ENCODE data around the gene PSMB5. TPM values are rescaled to one million over a fixed set of nuclear protein-coding genes. Genes with fewer than 3 reads are reported as not detected.

Gene PSMB5
- total RNA-seq, 1 experiment from 2014 or later: 447 TPM

GRCh38 chr14:22979748-22980392, 54.8 kb downstream of the PSMB5 start:
- in situ Hi-C loops (cut with HindIII; ENCODE audit: low sequenced_read_pairs): loop anchor here (10.0 kb wide), 1 partner anchor 85 kb away; no protein-coding TSS in a partner anchor
- DNase-seq (ENCODE audit: low spot score): no peak

- in situ Hi-C loops (cut with HindIII; ENCODE audit: low sequenced_read_pairs): no loop called here
These were observed 55.6 kb downstream of the PSMB5 start for GRCh38 chr14:22978981-22979671.

GRCh38 chr14:22978487-22978837, 56.2 kb downstream of the PSMB5 start:
- in situ Hi-C loops (cut with HindIII; ENCODE audit: low sequenced_read_pairs): no loop called here
- no peak for DNase-seq (ENCODE audit: low spot score)

More at GRCh38 chr14:22978981-22979671, 55.6 kb downstream of the PSMB5 start:
- DNase-seq (ENCODE audit: low spot score): no peak

- in situ Hi-C loops (cut with HindIII; ENCODE audit: low sequenced_read_pairs): no loop called here
These were observed 56.8 kb downstream of the PSMB5 start for GRCh38 chr14:22977684-22978486.

GRCh38 chr14:22977434-22977683, 57.3 kb downstream of the PSMB5 start:
- in situ Hi-C loops (cut with HindIII; ENCODE audit: low sequenced_read_pairs): no loop called here
- DNase-seq (ENCODE audit: low spot score): no peak

More at GRCh38 chr14:22977684-22978486, 56.8 kb downstream of the PSMB5 start:
- DNase-seq (ENCODE audit: low spot score): no peak

- DNase-seq (ENCODE audit: low spot score): no peak
- in situ Hi-C loops (cut with HindIII; ENCODE audit: low sequenced_read_pairs): no loop called here
These were observed 57.9 kb downstream of the PSMB5 start for GRCh38 chr14:22976620-22977433.

Other genes starting within 250 kb of the PSMB5 start
- gene SLC7A7, start 219.5 kb downstream of the PSMB5 start, total RNA-seq (2014; rRNA removed; shearing (Covaris generic)): 27.3 and 28.1 TPM in 2 replicates
- 77.9 and 133 TPM in 2 replicates for gene MRPL52, start 205.0 kb downstream of the PSMB5 start, total RNA-seq (2014; rRNA removed; shearing (Covaris generic))
- 294 and 298 TPM in 2 replicates for gene MMP14, start 198.3 kb downstream of the PSMB5 start, total RNA-seq (2014; rRNA removed; shearing (Covaris generic))
- 37.1 and 41.5 TPM in 2 replicates for gene LRP10, start 163.2 kb downstream of the PSMB5 start, total RNA-seq (2014; rRNA removed; shearing (Covaris generic))
- gene REM2, start 151.7 kb downstream of the PSMB5 start, total RNA-seq (2014; rRNA removed; shearing (Covaris generic)): not detected in 2 replicates
- 62.2 and 78.0 TPM in 2 replicates for gene RBM23, start 115.8 kb downstream of the PSMB5 start, total RNA-seq (2014; rRNA removed; shearing (Covaris generic))
- gene PRMT5, start 105.5 kb downstream of the PSMB5 start, total RNA-seq (2014; rRNA removed; shearing (Covaris generic)): 206 and 257 TPM in 2 replicates
- gene HAUS4, start 77.8 kb downstream of the PSMB5 start, total RNA-seq (2014; rRNA removed; shearing (Covaris generic)): 102 and 131 TPM in 2 replicates
- 16.4 and 17.0 TPM in 2 replicates for gene AJUBA, start 52.3 kb downstream of the PSMB5 start, total RNA-seq (2014; rRNA removed; shearing (Covaris generic))
- gene C14orf93, start 24.8 kb downstream of the PSMB5 start, total RNA-seq (2014; rRNA removed; shearing (Covaris generic)): 8.7 and 15.1 TPM in 2 replicates
- not detected in 2 replicates for gene PSMB11, start 7.3 kb upstream of the PSMB5 start, total RNA-seq (2014; rRNA removed; shearing (Covaris generic))
- 8.7 and 10.9 TPM in 2 replicates for gene CDH24, start 22.6 kb upstream of the PSMB5 start, total RNA-seq (2014; rRNA removed; shearing (Covaris generic))
- gene ACIN1, start 60.2 kb upstream of the PSMB5 start, total RNA-seq (2014; rRNA removed; shearing (Covaris generic)): 80.3 and 95.3 TPM in 2 replicates
- 53.7 and 55.2 TPM in 2 replicates for gene C14orf119, start 60.6 kb upstream of the PSMB5 start, total RNA-seq (2014; rRNA removed; shearing (Covaris generic))
- gene CIROP, start 70.1 kb upstream of the PSMB5 start, total RNA-seq (2014; rRNA removed; shearing (Covaris generic)): not detected in 2 replicates
- not detected in 2 replicates for gene CEBPE, start 84.4 kb upstream of the PSMB5 start, total RNA-seq (2014; rRNA removed; shearing (Covaris generic))
- 14.5 and 15.9 TPM in 2 replicates for gene SLC7A8, start 148.8 kb upstream of the PSMB5 start, total RNA-seq (2014; rRNA removed; shearing (Covaris generic))
- not detected in 2 replicates for gene RNF212B, start 203.0 kb upstream of the PSMB5 start, total RNA-seq (2014; rRNA removed; shearing (Covaris generic))